ENCODE measurements around the gene PTGES2. TPM values are rescaled to one million over a fixed set of nuclear protein-coding genes. Genes with fewer than 3 reads are reported as not detected.
A peak's percentile ranks its signal among the peaks of the same experiment; 100 is the strongest.

Gene PTGES2
- total and polyA plus RNA-seq, 9 of the 15 experiments (the other 6 are each of a cell fraction or from before 2014, with no cell fraction given) = 2.4 to 196 (median 90.1) TPM

DNA sequence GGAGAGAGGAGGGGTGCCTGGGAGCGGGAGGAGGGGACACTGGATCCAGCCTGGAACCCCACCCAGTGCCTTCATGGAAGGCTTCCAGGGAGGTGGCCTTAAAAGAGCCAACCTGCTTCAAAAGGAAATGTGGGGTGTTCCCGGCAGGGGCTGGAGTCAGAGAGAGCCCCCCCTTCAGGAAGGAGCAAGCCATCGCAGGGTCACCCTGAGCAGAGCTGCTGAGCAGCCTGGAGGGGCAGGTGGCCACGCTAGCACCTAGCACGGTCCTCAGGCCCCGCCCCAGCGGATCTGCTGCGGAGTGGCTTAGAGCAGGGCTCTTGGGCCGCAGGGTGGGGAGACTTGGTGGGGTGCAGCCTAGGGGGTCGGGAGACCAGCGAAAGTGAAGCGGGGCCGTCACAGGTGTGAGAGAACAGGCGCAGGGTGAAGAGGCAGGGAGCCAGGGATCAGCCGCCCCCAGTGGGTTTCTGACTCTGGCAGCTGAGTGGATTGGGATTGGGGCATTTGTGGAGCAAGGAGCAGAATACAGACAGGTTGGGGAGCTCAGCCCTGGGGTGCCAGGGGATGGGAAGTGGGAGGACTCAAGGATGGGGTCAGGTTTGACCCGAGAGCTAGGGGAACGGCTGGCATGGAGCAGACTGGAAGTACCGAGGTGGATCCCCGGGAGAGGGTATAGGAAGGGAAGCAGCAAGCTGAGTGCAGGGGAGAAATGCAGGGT lies 23.2 kb upstream of the PTGES2 start (continued):
- TF ChIP-seq NUFIP1 (IDR thresholded peaks at IDR 0.05; ENCODE audit: partially characterized antibody) (no peak), ZNF778 (CRISPR knock-in tag; IDR thresholded peaks at IDR 0.05) (no peak), HNRNPL (IDR thresholded peaks at IDR 0.05; ENCODE audit: low read depth, low read length) (no peak), FOXK2 (conservative IDR thresholded peaks at IDR 0.05 in 1 of 2, IDR thresholded peaks at IDR 0.05 in 1 of 2; ENCODE audit: low read depth in 2 of 2) (no peak), PHF8 (IDR thresholded peaks at IDR 0.05; ENCODE audit: borderline replicate concordance, low read length) (peak; percentile 24; the same call in 1 of the 2 replicates), ZNF311 (CRISPR knock-in tag; IDR thresholded peaks at IDR 0.05) (no peak), HDAC2 (IDR thresholded peaks at IDR 0.05) (0 out of 2 replicates have a peak, but pooled peaks have one; percentile 16), KLF1 (tag; IDR thresholded peaks at IDR 0.05) (peak; percentile 46; the same call in 1 of the 2 replicates), FIP1L1 (IDR thresholded peaks at IDR 0.05; ENCODE audit: low read depth, low read length, poor library complexity, severe bottlenecking) (peak; percentile 28), HCFC1 (IDR thresholded peaks at IDR 0.05; ENCODE audit: low read depth, low read length) (0 out of 2 replicates have a peak, but pooled peaks have one; percentile 3), EZH2 (IDR thresholded peaks at IDR 0.05; ENCODE audit: borderline replicate concordance, low read depth, low read length) (no peak), NR4A1 (CRISPR knock-in tag; IDR thresholded peaks at IDR 0.05) (no peak), NR4A1 (tag; IDR thresholded peaks at IDR 0.05) (0 out of 2 replicates have a peak, but pooled peaks have one; percentile 10), KDM5B (IDR thresholded peaks at IDR 0.05; ENCODE audit: insufficient replicate concordance, low read depth, low read length) (peak; percentile 25), TBL1XR1 (IDR thresholded peaks at IDR 0.05; ENCODE audit: low read length in 2 of 2) (0 out of 4 replicates have a peak, but pooled peaks of 1 of the 2 experiments have one; percentile 18), SMARCA5 (IDR thresholded peaks at IDR 0.05) (peak; percentile 52; the same call in 1 of the 2 replicates), WHSC1 (IDR thresholded peaks at IDR 0.05; ENCODE audit: low read length) (peak; percentile 16)
- TF ChIP-seq, protein P1, sequence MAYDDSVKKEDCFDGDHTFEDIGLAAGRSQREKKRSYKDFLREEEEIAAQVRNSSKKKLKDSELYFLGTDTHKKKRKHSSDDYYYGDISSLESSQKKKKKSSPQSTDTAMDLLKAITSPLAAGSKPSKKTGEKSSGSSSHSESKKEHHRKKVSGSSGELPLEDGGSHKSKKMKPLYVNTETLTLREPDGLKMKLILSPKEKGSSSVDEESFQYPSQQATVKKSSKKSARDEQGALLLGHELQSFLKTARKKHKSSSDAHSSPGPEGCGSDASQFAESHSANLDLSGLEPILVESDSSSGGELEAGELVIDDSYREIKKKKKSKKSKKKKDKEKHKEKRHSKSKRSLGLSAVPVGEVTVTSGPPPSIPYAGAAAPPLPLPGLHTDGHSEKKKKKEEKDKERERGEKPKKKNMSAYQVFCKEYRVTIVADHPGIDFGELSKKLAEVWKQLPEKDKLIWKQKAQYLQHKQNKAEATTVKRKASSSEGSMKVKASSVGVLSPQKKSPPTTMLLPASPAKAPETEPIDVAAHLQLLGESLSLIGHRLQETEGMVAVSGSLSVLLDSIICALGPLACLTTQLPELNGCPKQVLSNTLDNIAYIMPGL (CRISPR knock-in tag; IDR thresholded peaks at IDR 0.05) = peak; percentile 21; the same call in 1 of the 2 replicates
- TF ChIP-seq, protein P2, sequence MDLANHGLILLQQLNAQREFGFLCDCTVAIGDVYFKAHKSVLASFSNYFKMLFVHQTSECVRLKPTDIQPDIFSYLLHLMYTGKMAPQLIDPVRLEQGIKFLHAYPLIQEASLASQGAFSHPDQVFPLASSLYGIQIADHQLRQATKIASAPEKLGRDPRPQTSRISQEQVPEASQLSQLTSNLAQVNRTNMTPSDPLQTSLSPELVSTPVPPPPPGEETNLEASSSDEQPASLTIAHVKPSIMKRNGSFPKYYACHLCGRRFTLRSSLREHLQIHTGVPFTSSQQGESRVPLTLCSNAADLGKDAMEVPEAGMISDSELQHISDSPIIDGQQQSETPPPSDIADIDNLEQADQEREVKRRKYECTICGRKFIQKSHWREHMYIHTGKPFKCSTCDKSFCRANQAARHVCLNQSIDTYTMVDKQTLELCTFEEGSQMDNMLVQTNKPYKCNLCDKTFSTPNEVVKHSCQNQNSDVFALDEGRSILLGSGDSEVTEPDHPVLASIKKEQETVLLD (IDR thresholded peaks at IDR 0.05) = peak; percentile 75; the same call in 1 of the 2 replicates
- TF ChIP-seq, protein P3, sequence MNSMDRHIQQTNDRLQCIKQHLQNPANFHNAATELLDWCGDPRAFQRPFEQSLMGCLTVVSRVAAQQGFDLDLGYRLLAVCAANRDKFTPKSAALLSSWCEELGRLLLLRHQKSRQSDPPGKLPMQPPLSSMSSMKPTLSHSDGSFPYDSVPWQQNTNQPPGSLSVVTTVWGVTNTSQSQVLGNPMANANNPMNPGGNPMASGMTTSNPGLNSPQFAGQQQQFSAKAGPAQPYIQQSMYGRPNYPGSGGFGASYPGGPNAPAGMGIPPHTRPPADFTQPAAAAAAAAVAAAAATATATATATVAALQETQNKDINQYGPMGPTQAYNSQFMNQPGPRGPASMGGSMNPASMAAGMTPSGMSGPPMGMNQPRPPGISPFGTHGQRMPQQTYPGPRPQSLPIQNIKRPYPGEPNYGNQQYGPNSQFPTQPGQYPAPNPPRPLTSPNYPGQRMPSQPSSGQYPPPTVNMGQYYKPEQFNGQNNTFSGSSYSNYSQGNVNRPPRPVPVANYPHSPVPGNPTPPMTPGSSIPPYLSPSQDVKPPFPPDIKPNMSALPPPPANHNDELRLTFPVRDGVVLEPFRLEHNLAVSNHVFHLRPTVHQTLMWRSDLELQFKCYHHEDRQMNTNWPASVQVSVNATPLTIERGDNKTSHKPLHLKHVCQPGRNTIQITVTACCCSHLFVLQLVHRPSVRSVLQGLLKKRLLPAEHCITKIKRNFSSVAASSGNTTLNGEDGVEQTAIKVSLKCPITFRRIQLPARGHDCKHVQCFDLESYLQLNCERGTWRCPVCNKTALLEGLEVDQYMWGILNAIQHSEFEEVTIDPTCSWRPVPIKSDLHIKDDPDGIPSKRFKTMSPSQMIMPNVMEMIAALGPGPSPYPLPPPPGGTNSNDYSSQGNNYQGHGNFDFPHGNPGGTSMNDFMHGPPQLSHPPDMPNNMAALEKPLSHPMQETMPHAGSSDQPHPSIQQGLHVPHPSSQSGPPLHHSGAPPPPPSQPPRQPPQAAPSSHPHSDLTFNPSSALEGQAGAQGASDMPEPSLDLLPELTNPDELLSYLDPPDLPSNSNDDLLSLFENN (IDR thresholded peaks at IDR 0.05; ENCODE audit: low read depth in 2 of 2, low read length in 2 of 2) = no peak
- TF ChIP-seq, protein P4, sequence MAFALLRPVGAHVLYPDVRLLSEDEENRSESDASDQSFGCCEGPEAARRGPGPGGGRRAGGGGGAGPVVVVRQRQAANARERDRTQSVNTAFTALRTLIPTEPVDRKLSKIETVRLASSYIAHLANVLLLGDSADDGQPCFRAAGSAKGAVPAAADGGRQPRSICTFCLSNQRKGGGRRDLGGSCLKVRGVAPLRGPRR (CRISPR knock-in tag; IDR thresholded peaks at IDR 0.05) = no peak
